ENCODE data around the gene PPP1R2B. TPM values are rescaled to one million over a fixed set of nuclear protein-coding genes. Genes with fewer than 3 reads are reported as not detected.

PPP1R2B gene
- total and polyA plus RNA-seq, 2 of the 4 experiments (the other 2 are of a cell fraction): not detected

GRCh38 chr5:156883316-156883875 lies 33.3 kb downstream of the PPP1R2B start:
- H4K5ac ChIP-seq (ENCODE audit: low read depth, low read length): no peak overlapping the region
- no peaks in the 10 kb centered on the region for H3K4me1 ChIP-seq (ENCODE audit: control insufficient read depth, insufficient read depth, low read length)
- H3K9me3 ChIP-seq (ENCODE audit: control insufficient read depth, insufficient read depth, low read length): 0 out of 2 replicates have a peak, but pooled peaks cover 2% of the 10 kb centered on the region
- no peaks in the 10 kb centered on the region for H3K27me3 ChIP-seq (ENCODE audit: control insufficient read depth, insufficient read depth, low read length)
- CTCF ChIA-PET: no interaction called here
- TF ChIP-seq ELK1 (IDR thresholded peaks at IDR 0.05; ENCODE audit: borderline replicate concordance, low read depth, low read length) (no peak), CEBPB (IDR thresholded peaks at IDR 0.05; ENCODE audit: low read depth, low read length) (no peak)
- no peak overlapping the region for H3K18ac ChIP-seq (ENCODE audit: low read depth, low read length)
- no peak overlapping the region for H2BK120ac ChIP-seq (ENCODE audit: low read depth, low read length)
- H3K4me3 ChIP-seq (ENCODE audit: insufficient read depth, low read depth, low read length): no peak overlapping the region
- H3K4ac ChIP-seq (ENCODE audit: low read depth, low read length): no peak overlapping the region
- intact Hi-C loops (cut with micrococcal nuclease) (no loop called here), in situ Hi-C loops (cut with MboI; ENCODE audit: low sequenced_read_pairs) (no loop called here), dilution Hi-C loops (cut with HindIII; ENCODE audit: low sequenced_read_pairs, unreplicated experiment) (no loop called here)
- no peak overlapping the region for H2AFZ ChIP-seq (replicated peaks; ENCODE audit: low read length, poor library complexity)
- no peak overlapping the region for H2BK5ac ChIP-seq (ENCODE audit: low read depth, low read length, poor library complexity, severe bottlenecking)
- no peak overlapping the region for H2BK20ac ChIP-seq (ENCODE audit: low read depth, low read length)
- no peak overlapping the region for H3K14ac ChIP-seq (replicated peaks; ENCODE audit: low read depth, low read length)
- BruUV-seq (replicated peaks): no TSS peak
- H4K8ac ChIP-seq (ENCODE audit: low read depth in 2 of 2, low read length in 2 of 2): no peak overlapping the region
- no peak overlapping the region for H3K56ac ChIP-seq (ENCODE audit: extremely low read depth, insufficient read depth, low read length)
- H3K4me2 ChIP-seq (ENCODE audit: low read depth, low read length): no peak overlapping the region
- H3K9ac ChIP-seq (ENCODE audit: low read depth, low read length): no peak overlapping the region
- H2AK9ac ChIP-seq (replicated peaks; ENCODE audit: low read depth, low read length, poor library complexity): no peak overlapping the region
- no peak overlapping the region for H3K23ac ChIP-seq (ENCODE audit: low read depth, low read length)
- H4K20me1 ChIP-seq (ENCODE audit: insufficient read depth, low read length): no peaks in the 10 kb centered on the region
- H2BK15ac ChIP-seq (ENCODE audit: low read depth, low read length): no peak overlapping the region
- POLR2A ChIA-PET (ENCODE audit: unreplicated experiment): no interaction called here
- no peak for ATAC-seq (ENCODE audit: low read depth)
- H3K79me1 ChIP-seq (ENCODE audit: low read depth in 1 of 2, low read length in 2 of 2): no peaks in the 10 kb centered on the region
- H3K27ac ChIP-seq (ENCODE audit: insufficient read depth, low read length): no peak overlapping the region
- no CpG with 5 or more reads among the region's 3 CpGs for WGBS, 2 experiments (ENCODE audit: extremely low coverage in 2 of 2, insufficient read length in 1 of 2)
- no peak overlapping the region for H2AK5ac ChIP-seq (ENCODE audit: low read depth, low read length)
- no peaks in the 10 kb centered on the region for H3K9me1 ChIP-seq (ENCODE audit: insufficient read depth, low read length)
- DNase-seq: no peak
- no peaks in the 10 kb centered on the region for H3K36me3 ChIP-seq (ENCODE audit: control insufficient read depth, insufficient read depth, low read length)
- no peak overlapping the region for H4K91ac ChIP-seq (ENCODE audit: insufficient read depth, low read depth, low read length)

Measured in IMR-90 (cell line).